ENCODE data around the gene BRD9.
"Not testable (repeated sequence)": the region's sequence is repeated elsewhere in the genome, so short reads cannot be mapped to it uniquely, and the experiment has no call there.

DNA sequence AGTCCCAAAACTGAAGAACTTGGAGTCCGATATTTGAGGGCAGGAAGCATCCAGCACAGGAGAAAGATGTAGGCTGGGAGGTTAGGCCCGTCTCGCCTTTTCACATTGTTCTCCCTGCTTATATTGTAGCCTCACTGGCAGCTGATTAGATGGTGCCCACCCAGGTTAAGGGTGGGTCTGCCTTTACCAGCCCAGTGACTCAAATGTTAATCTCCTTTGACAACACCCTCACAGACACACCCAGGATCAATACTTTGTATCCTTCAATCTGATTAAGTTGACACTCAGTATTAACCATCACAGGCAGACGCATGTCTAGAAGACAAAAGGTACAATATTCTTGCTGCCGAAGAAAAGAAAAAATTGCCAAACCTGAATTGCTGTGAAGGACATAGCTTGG is 26.1 kb upstream of the BRD9 start:
- TF ChIP-seq, protein P1, sequence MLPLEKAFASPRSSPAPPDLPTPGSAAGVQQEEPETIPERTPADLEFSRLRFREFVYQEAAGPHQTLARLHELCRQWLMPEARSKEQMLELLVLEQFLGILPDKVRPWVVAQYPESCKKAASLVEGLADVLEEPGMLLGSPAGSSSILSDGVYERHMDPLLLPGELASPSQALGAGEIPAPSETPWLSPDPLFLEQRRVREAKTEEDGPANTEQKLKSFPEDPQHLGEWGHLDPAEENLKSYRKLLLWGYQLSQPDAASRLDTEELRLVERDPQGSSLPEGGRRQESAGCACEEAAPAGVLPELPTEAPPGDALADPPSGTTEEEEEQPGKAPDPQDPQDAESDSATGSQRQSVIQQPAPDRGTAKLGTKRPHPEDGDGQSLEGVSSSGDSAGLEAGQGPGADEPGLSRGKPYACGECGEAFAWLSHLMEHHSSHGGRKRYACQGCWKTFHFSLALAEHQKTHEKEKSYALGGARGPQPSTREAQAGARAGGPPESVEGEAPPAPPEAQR (CRISPR knock-in tag; IDR thresholded peaks at IDR 0.05) = not testable (repeated sequence)
- TF ChIP-seq NR3C1 (CRISPR knock-in tag; conservative IDR thresholded peaks at IDR 0.05; ENCODE audit: low read depth) = not testable (repeated sequence)
- TF ChIP-seq, protein P2, sequence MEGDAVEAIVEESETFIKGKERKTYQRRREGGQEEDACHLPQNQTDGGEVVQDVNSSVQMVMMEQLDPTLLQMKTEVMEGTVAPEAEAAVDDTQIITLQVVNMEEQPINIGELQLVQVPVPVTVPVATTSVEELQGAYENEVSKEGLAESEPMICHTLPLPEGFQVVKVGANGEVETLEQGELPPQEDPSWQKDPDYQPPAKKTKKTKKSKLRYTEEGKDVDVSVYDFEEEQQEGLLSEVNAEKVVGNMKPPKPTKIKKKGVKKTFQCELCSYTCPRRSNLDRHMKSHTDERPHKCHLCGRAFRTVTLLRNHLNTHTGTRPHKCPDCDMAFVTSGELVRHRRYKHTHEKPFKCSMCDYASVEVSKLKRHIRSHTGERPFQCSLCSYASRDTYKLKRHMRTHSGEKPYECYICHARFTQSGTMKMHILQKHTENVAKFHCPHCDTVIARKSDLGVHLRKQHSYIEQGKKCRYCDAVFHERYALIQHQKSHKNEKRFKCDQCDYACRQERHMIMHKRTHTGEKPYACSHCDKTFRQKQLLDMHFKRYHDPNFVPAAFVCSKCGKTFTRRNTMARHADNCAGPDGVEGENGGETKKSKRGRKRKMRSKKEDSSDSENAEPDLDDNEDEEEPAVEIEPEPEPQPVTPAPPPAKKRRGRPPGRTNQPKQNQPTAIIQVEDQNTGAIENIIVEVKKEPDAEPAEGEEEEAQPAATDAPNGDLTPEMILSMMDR (IDR thresholded peaks at IDR 0.05) = not testable (repeated sequence)

Measured in WTC11 (cell line).